ENCODE data around the gene LRRN4.
"Not testable (repeated sequence)": the region's sequence is repeated elsewhere in the genome, so short reads cannot be mapped to it uniquely, and the experiment has no call there.

LRRN4 gene

DNA sequence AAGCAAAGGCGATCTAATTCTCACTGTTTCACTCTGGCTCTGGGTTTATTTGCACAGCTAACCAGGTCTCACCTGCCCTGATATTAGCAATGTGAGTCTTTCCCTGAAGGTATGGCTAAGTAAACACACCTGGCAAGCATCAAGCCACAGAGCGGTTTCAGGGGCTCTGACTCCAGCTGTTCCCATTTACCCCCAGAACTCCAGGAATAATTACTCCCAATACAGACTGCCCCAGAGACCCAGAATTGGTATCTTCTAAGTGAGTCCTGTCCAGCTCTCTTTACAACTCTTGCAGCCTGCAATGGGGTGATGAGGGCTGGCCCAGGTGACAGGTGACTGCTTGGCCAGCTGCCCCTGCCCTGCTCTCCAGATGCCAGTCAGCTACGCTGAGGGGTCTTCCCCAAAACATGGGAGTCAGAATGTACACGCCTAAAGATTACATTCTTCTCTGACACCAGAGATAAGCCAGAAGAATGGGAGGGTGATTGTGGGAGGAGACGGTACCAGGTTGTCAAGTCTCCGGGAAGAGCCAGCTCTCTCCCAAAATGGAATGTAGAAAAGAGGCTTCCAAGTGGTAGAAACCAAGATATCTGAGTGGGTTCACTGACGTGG, 4.9 kb upstream of the LRRN4 start:
- DNase-seq: no peak

DNA sequence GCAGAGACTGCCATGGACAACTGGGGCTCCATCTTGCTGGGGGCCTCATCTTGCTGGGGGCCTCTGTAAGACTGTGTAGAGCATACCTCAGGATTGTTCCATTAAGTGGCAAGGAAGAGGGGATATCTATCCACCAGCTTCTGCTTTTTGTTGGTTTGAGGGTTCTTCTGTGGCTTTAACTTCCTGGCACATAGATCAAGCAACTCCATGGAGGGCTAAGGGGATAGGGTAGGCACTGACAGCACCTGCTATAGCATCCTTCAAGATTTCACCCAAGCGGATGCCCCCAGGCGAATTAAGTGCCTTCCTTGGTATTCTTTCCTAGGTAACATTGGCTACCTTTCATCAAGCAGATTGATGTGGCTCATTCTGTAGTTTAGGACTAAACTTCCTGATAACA, 3.8 kb upstream of the LRRN4 start:
- no peak for DNase-seq

DNA sequence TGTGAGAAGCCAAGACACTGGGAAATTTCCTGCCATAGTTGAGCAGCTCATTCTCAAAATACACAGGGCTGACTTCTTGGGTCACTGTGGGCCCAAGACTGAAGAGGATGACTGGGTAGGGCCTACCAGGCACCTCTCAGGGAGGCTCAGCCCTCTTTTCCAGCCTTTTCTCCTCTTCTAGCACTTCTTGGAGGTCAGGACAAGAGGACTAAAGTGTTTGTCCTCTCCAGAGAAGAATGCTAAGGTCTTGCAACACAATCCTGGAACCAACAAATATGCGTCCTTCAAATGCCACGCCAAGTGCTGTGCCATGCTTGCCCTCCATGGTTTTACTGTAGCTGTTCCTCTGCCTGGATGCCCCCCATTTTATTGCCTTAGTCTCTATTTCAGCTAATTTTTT, 3.3 kb upstream of the LRRN4 start:
- no peak for DNase-seq

- no peak for DNase-seq
Observed at GRCh38 chr20:6055981-6056569, 2.2 kb upstream of the LRRN4 start.

GRCh38 chr20:6055161-6055783, 1.4 kb upstream of the LRRN4 start:
- DNase-seq: no peak

DNA sequence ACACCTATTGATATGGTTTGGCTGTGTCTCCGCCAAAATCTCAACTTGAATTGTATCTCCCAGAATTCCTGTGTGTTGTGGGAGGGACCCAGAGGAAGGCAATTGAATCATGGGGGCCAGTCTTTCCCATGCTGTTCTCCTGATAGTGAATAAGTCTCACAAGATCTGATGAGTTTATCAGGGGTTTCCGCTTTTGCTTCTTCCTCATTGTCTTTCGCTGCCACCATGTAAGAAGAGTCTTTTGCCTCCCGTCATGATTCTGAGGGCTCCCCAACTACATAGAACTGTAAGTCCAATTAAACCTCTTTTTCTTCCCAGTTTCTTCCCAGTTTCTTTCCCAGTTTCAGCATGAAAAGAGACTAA, 810 bp upstream of the LRRN4 start:
- DNase-seq: not testable (repeated sequence)

DNA sequence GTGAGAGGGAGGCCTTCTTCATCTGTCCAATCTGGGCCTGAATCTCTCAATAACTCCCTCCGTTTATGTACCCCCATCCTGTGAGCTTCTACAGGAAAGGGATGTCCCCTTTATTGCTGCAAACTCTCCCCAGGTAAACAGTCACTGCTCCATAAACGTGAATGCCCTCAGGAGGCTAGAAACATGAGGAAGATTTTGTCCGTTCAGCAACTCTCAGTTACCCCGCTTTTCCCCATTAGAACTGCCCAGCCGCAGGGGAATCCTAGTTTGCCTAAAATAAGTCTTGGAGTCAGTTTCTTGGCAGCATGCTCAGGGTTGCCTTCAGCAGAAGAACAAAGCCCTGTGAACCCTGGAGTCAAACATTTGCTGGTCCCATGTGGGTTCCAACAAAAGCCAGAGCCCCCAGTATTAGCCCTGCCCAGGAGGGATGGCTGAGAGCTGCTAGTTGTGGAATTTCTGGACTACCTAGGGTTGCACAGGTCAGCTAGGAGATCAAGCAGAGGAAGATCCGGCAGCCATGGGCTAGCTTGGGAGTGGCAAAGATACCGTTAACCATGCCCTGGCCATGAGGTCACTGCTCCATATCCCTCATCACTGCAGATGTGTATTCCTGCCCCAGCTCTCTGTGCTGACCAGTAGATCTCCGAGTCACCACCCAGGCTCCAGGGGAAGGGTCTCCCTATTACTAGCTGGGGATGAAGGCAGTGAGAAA, 640 bp downstream of the LRRN4 start:
- no peak for DNase-seq

GRCh38 chr20:6051505-6051904, 2.4 kb downstream of the LRRN4 start:
- DNase-seq: no peak

DNA sequence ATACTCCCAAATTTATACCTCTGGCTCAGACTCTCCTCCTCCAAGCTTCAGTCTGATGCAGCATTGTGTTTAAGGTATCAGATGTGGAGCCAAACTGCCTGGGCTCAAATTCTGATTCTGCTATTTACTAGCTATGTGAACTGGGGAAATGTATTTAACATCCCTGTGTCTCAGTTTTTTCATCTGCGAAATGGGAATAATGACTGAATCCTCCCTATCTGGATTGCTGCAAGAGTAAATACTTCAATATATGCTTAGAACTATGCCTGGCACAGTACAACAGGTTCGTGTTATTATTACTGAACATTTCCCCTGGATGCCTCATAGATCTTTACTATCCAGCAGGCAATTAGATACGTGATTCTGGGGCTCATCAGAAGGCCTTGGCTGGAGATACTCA, 5.5 kb downstream of the LRRN4 start:
- DNase-seq: no peak

GRCh38 chr20:6046432-6046831, 7.4 kb downstream of the LRRN4 start:
- DNase-seq: no peak

DNA sequence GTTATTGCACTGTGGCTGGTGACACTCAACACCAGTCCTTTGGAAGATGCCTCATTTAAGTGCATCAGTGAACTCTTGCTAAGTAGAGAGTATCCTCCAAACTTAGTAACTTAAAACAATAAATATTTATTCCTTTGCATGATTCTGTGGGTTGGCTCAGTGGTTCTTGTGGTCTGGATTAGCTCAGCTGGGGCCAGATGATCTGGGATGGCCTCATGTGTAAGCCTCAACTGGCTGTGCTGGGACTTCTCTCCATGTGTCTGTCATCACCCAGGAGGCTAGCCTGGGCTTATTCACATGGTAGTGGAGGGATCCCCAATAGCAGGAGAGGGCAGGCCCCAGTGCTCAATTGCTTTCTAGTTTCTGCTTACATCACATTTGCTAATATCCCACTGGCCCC, 8.3 kb downstream of the LRRN4 start:
- no peak for DNase-seq

DNA sequence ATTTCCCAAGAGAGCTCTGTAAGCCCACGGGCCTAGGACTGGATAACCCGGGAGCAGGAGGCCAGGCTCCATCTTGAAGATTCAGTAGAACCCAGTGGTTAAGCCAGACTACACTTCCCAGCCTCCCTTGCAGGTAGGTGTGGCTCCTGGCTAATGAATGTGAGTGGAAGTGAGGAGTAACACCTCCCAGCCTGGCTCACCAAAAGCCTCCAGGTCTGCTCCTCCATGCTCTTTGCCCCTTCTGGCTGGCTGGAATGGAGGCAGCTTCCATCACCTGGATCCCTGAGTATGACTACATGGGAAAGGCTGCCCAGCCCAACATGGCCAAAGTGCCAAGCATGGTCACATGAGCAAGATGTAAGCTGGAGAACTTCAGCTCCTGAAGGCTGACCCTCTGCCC, 9.7 kb downstream of the LRRN4 start:
- DNase-seq: no peak

DNA sequence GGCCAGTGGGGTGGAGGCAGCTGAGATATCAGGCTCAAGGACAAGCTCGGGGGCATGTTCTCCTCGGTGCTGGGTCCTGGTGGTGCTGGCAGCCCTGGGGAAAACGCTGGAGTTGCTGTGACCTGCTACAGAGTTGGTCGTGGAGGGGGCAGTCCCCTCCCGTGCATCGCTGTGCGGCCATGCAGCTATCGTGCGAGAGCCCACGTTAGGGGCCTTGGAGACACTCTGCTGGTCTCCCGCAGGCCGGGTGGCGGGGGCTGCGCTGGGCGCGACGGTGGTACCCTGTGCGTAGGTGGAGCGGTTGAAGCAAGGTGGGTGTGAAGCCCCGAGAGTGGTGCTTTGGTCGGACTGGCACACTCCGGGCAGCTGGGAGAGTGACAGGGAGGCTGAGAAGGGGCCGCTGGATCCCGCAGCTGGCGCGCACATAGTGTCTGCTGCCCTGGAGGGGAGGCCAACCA, 12.0 kb downstream of the LRRN4 start:
- DNase-seq: no peak

- no peak for DNase-seq
Observed at GRCh38 chr20:6040958-6041807, 12.7 kb downstream of the LRRN4 start.

DNA sequence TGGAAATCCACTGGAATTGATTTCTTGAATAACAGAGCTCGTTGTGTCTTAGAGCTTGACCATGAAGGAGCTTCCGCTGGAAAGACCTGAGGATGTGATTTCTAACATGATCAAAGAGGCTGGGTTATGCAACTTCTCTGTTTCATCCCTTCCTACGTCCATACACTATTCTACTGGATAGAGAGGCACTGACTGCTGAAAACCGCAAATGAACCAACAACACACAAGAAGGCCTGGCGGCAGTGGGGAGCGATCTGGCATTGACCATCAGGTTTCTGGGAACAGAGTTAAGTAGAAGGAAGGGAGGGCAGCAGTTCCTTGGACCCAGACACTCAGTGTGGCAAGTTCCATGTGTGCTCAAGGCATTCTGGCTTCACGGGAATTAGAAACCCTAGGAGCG, 13.3 kb downstream of the LRRN4 start:
- DNase-seq: no peak

DNA sequence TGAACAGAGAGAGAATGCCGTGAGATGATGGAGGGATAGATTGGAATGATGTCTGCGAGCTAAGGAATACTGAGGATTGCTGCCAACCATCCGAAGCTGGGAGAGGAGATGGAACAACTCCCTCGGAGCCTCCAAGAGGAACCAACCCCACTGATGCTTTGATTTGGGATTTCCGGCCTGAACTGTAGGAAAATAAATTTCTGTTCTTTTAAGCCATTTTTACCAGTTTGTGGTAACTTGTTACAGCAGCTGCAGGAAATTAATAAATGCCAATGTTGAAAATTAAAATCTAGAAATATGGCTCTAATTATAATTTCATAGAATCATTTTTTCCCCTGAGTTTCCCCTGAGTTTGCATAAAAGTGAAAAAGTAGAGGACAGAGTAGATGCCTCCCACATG, 14.1 kb downstream of the LRRN4 start:
- DNase-seq: no peak

DNA sequence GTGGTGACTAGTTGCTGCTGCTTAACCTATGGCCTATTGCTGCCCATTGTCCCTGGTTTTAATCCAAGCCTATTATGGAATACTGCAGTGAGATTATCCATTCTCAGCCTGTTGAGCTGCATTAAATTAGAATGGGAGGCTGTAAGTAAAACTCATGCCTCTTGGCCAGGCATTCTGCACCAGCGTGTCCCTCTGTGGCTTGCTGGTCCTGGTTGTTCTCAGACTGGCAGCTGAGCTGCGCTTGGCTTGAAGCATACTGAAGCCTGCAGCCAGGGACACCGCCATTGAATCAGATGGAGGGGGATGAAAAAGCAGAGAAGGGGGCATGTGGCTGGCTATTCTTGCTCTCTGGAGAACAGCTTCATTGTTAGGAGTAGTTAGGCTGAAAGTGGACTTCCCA, 15.6 kb downstream of the LRRN4 start:
- DNase-seq: no peak

GRCh38 chr20:6037082-6037481, 16.8 kb downstream of the LRRN4 start:
- DNase-seq: no peak

- DNase-seq: no peak
Observed at GRCh38 chr20:6036213-6036612, 17.6 kb downstream of the LRRN4 start.

- DNase-seq: no peak
Observed at GRCh38 chr20:6034134-6034969, 19.5 kb downstream of the LRRN4 start.

GRCh38 chr20:6032907-6033306, 21.0 kb downstream of the LRRN4 start:
- DNase-seq: not testable (repeated sequence)

DNA sequence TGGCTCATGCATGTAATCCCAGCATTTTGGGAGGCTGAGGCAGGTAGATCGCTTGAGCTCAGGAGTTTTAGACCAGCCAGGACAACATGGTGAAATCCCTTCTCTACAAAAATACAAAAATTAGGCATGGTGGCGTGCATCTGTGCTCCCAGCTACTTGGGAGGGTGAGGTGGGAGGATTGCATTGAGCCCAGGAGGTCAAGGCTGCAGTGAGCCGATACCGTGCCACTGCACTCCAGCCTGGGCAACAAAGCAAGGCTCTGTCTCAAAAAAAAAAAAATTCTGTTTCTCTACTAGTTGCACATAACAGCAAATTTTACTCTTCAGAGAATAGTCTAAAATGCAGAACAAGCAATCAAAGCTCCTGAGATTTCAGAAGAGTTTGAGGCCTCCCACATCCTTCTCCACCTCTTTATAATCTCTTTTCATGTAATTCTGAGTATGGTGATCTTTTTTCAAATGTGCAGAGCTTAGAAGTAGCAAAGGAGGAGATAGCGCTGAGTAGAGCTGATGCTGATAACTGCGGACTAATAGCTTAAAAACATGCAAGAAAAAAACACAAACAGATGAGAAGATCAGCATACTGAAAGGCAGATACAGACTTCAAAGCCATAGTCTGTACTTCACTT, 23.3 kb downstream of the LRRN4 start:
- no peak for DNase-seq
